Measurements from ENCODE around the gene GLT8D2. TPM values are rescaled to one million over a fixed set of nuclear protein-coding genes. Genes with fewer than 3 reads are reported as not detected.

GLT8D2 gene
- total RNA-seq, 1 donor: 52.5 TPM

GRCh38 chr12:103956509-103957027 is 93.4 kb downstream of the GLT8D2 start:
- Histone ChIP-seq H3K4me3 (ENCODE audit: insufficient read depth, low read length) (peak overlapping the region; percentile 84), H3K27ac (ENCODE audit: low read depth, low read length) (peak overlapping the region; percentile 84), H3K4me2 (ENCODE audit: insufficient read depth, low read length) (peak overlapping the region; percentile 83), H4K20me1 (ENCODE audit: insufficient read depth, low read length) (peaks cover 3% of the 10 kb centered on the region), H3K79me2 (ENCODE audit: insufficient read depth, low read length) (peaks cover 47% of the 10 kb centered on the region), H3K36me3 (ENCODE audit: insufficient read depth, low read length) (peaks cover 31% of the 10 kb centered on the region), H3K9me3 (ENCODE audit: low read depth, low read length) (no peaks in the 10 kb centered on the region), H3K27me3 (ENCODE audit: insufficient read depth, low read length) (no peaks in the 10 kb centered on the region), H2AFZ (ENCODE audit: low read length) (peak overlapping the region; percentile 80), H3K4me1 (ENCODE audit: insufficient read depth, low read length) (peaks cover 9% of the 10 kb centered on the region)
- TF ChIP-seq CTCF (IDR thresholded peaks at IDR 0.05; ENCODE audit: extremely low read depth, low read depth, low read length): no peak
- DNase-seq (ENCODE audit: insufficient read length, low spot score, missing footprints): peak; percentile 87

DNA sequence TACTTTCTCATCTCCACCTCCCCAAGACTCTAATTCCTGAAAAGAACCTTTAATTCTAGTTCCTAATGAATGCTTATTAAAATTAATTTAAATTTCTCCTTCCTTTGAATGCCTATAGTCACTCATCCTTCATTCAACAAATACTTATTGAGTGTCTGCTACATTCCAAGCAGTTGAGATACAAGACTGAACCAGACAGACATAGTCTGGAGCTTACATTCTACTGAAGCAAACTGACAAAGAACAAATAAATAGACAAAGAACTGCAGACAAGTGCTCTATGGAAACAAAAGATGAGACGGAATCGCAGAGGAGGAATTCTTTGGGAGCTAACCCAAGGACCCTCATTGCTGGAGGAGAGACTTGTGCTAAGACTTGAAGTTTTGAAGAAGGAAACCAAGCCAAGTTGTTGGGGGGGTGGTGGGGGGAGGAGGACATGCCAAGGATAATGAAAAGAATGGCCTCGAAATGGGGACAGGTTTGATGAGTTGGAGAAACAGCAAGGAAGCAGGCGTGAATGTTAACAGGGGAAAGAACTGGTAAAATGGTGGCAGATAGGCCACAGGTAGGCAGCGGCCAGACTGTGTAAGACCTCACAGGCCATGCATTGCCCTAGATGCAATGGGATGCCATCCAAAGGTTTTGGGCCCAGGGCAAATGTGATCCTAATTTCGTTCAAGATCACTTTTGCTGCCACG is 94.0 kb downstream of the GLT8D2 start:
- Histone ChIP-seq H3K4me2 (ENCODE audit: insufficient read depth, low read length) (peak overlapping the region; percentile 83), H2AFZ (ENCODE audit: low read length) (peak overlapping the region; percentile 80), H3K27me3 (ENCODE audit: insufficient read depth, low read length) (no peaks in the 10 kb centered on the region), H3K4me3 (ENCODE audit: insufficient read depth, low read length) (peak overlapping the region; percentile 84), H4K20me1 (ENCODE audit: insufficient read depth, low read length) (peaks cover 3% of the 10 kb centered on the region), H3K79me2 (ENCODE audit: insufficient read depth, low read length) (peaks cover 48% of the 10 kb centered on the region), H3K27ac (ENCODE audit: low read depth, low read length) (peak overlapping the region; percentile 84), H3K36me3 (ENCODE audit: insufficient read depth, low read length) (peaks cover 37% of the 10 kb centered on the region), H3K9me3 (ENCODE audit: low read depth, low read length) (no peaks in the 10 kb centered on the region), H3K4me1 (ENCODE audit: insufficient read depth, low read length) (peaks cover 9% of the 10 kb centered on the region)
- DNase-seq (ENCODE audit: insufficient read length, low spot score, missing footprints): no peak
- TF ChIP-seq CTCF (IDR thresholded peaks at IDR 0.05; ENCODE audit: extremely low read depth, low read depth, low read length): no peak

DNA sequence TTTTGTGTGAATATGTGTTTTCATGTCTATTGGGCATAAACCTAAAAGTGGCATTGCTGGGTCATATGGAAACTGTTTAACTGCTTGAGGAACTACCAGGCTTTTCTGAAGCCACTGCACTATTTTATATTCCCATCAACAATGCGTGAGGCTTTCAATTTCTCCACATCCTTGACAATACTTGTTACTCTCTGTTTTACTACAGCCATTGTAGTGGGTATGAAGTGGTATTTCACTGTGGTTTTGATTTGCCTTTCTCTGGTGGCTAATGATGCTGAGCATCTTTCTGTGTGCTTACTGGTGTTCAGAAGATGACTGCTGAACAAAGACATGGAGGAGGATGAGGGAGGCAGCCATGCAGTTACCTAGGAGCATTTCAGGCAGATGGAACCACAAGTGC is 97.5 kb downstream of the GLT8D2 start:
- H3K4me3 ChIP-seq (ENCODE audit: insufficient read depth, low read length): no peak overlapping the region
- H3K27ac ChIP-seq (ENCODE audit: low read depth, low read length): no peak overlapping the region
- peaks cover 3% of the 10 kb centered on the region for H4K20me1 ChIP-seq (ENCODE audit: insufficient read depth, low read length)
- H3K9me3 ChIP-seq (ENCODE audit: low read depth, low read length): no peaks in the 10 kb centered on the region
- peaks cover 70% of the 10 kb centered on the region for H3K36me3 ChIP-seq (ENCODE audit: insufficient read depth, low read length)
- H3K79me2 ChIP-seq (ENCODE audit: insufficient read depth, low read length): peaks cover 57% of the 10 kb centered on the region
- no peak overlapping the region for H3K4me2 ChIP-seq (ENCODE audit: insufficient read depth, low read length)
- H3K4me1 ChIP-seq (ENCODE audit: insufficient read depth, low read length): peaks cover 9% of the 10 kb centered on the region
- DNase-seq (ENCODE audit: insufficient read length, low spot score, missing footprints): no peak
- H2AFZ ChIP-seq (ENCODE audit: low read length): no peak overlapping the region
- TF ChIP-seq CTCF (IDR thresholded peaks at IDR 0.05; ENCODE audit: extremely low read depth, low read depth, low read length): no peak
- no peaks in the 10 kb centered on the region for H3K27me3 ChIP-seq (ENCODE audit: insufficient read depth, low read length)

GRCh38 chr12:103948746-103949406 is 101.1 kb downstream of the GLT8D2 start:
- Histone ChIP-seq H3K36me3 (ENCODE audit: insufficient read depth, low read length) (peaks cover 96% of the 10 kb centered on the region), H3K27ac (ENCODE audit: low read depth, low read length) (no peak overlapping the region), H3K4me2 (ENCODE audit: insufficient read depth, low read length) (no peak overlapping the region), H2AFZ (ENCODE audit: low read length) (no peak overlapping the region), H3K4me1 (ENCODE audit: insufficient read depth, low read length) (no peaks in the 10 kb centered on the region), H3K4me3 (ENCODE audit: insufficient read depth, low read length) (no peak overlapping the region), H3K27me3 (ENCODE audit: insufficient read depth, low read length) (no peaks in the 10 kb centered on the region), H3K79me2 (ENCODE audit: insufficient read depth, low read length) (peaks cover 32% of the 10 kb centered on the region), H3K9me3 (ENCODE audit: low read depth, low read length) (no peaks in the 10 kb centered on the region), H4K20me1 (ENCODE audit: insufficient read depth, low read length) (peaks cover 3% of the 10 kb centered on the region)
- no peak for DNase-seq (ENCODE audit: insufficient read length, low spot score, missing footprints)
- no peak for TF ChIP-seq CTCF (IDR thresholded peaks at IDR 0.05; ENCODE audit: extremely low read depth, low read depth, low read length)
